ENCODE measurements around the gene H19.

The H19 gene

DNA sequence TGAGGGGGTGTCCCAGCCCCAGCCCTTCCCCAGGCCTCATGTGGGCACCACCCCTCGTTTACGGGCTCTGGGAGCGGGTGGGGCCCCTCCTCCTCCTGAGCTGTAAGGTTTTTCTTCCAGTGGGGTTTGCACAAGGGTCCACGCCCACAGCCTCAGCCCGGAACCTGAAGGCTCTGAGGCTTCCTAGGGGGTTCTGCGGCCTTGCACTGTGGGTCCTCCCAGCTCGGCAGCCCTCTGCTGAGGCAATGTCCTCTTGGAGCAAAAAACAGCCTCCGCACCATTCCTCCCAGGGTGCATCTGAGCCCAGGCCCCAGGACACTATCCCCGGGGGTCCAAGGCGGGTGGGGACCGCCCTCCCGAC, 14.1 kb downstream of the H19 start:
- no peaks in the 10 kb centered on the region for H3K36me3 ChIP-seq (ENCODE audit: control insufficient read depth, insufficient read depth, low read length)

DNA sequence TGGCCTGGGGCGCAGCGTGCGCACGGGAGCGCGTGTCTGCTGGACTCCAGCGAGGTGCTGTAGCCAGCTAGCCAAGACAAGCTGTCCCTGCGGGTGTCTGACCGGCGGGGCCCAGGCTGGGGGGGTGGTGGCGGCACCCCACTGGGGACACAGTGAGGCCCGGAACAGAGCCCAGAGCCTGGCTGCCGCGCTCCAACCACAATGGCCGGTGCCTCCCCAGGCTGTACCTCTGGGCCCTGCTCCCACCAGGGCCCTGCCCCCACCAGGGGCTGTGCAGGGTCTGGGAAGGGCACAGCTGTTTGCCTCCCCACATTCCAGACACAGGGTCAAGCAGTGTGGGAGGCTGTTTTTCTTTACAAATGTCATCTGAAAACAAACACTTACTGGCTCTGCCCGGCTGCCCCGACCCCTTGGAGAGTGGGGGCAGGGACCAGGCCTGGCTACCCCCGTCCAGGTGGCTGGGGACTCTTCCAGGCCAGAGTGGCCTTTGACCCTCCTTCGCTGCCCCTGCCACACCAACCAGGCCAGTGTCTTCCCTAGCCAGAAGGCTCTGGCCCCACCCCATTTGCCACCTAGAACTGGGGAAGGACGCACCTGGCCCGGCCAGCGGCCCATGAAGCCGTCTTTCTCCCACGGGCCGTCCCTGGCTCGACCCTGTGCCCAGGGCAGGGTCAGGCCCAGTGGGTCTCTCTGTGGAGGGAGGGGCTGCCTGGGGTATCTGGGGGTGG, 14.6 kb downstream of the H19 start:
- Histone ChIP-seq H3K9ac (ENCODE audit: low read length) (no peak overlapping the region), H3K4me1 (ENCODE audit: control insufficient read depth, insufficient read depth, low read length) (no peaks in the 10 kb centered on the region), H3K27me3 (ENCODE audit: control insufficient read depth, insufficient read depth, low read length) (no peaks in the 10 kb centered on the region), H3K36me3 (ENCODE audit: control insufficient read depth, insufficient read depth, low read length) (no peaks in the 10 kb centered on the region), H3K9me3 (ENCODE audit: control insufficient read depth, insufficient read depth, low read depth, low read length) (no peaks in the 10 kb centered on the region), H3K4me3 (ENCODE audit: low read depth, low read length) (no peak overlapping the region), H3K27ac (ENCODE audit: low read depth, low read length) (no peak overlapping the region)

More for the DNA sequence above, 14.1 kb downstream of the H19 start:
- no peak overlapping the region for H3K9ac ChIP-seq (ENCODE audit: low read length)
- H3K9me3 ChIP-seq (ENCODE audit: control insufficient read depth, insufficient read depth, low read depth, low read length): no peaks in the 10 kb centered on the region
- H3K4me1 ChIP-seq (ENCODE audit: control insufficient read depth, insufficient read depth, low read length): no peaks in the 10 kb centered on the region
- H3K4me3 ChIP-seq (ENCODE audit: low read depth, low read length): no peak overlapping the region
- H3K27me3 ChIP-seq (ENCODE audit: control insufficient read depth, insufficient read depth, low read length): no peaks in the 10 kb centered on the region
- H3K27ac ChIP-seq (ENCODE audit: low read depth, low read length): no peak overlapping the region

DNA sequence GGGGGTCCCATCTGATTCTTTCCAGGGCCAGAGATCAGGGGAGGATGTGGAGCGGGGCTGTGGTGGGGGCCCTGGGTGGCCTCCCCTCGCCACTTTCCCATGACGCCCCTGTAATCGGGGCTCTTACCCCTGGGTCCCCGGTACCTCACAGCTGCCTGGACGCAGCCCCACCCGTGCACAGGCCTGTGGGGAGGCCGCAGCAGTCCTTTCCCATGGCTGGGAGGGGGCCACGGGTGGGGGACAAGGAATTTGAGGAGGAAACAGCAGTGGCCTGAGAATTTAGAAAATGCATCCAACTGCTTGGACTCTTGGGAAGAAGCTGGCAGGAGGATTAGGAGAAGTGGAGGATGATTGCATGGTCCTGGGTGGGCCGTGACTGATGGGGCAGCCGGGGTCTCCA, 18.0 kb downstream of the H19 start:
- Histone ChIP-seq H3K27me3 (ENCODE audit: control insufficient read depth, insufficient read depth, low read length) (no peaks in the 10 kb centered on the region), H3K36me3 (ENCODE audit: control insufficient read depth, insufficient read depth, low read length) (no peaks in the 10 kb centered on the region), H3K4me3 (ENCODE audit: low read depth, low read length) (no peak overlapping the region), H3K27ac (ENCODE audit: low read depth, low read length) (no peak overlapping the region), H3K9ac (ENCODE audit: low read length) (no peak overlapping the region), H3K4me1 (ENCODE audit: control insufficient read depth, insufficient read depth, low read length) (no peaks in the 10 kb centered on the region), H3K9me3 (ENCODE audit: control insufficient read depth, insufficient read depth, low read depth, low read length) (no peaks in the 10 kb centered on the region)

DNA sequence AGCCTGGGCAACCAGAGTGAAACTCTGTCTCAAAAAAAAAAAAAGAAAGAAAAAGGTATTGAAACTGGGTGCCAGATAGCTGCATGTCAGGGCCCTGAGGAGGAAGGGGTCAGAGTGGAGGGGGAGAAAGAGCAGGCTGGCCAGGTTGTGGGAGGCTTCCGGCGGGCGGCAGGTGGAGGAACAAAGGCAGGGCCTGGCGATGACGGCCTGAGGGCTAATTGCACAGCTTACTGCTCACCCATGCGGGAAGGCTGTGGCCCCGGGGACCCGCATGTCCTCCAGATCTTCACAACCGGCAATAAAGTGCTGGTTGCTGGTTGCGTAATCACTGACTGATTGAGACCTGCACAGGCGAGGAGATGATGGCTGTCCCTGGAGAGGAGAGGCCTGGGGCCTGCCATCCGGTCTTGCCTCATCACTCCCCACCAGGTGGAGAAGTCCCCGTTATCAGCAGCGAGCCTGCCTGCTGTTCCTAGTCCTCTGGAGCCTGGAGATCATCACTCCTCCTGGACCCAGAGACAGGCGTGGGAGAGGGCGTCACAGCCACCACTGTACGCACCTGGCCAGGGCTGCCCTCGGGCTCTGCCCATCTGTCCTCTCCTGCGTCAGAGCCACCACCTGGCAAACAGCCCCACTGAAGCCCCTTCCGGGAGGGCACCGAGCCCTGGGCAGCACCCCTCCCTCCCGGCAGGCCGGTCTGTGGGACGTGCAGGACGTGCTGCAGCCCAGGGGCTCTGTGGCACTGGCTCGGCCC, 18.7 kb downstream of the H19 start:
- Histone ChIP-seq H3K9ac (ENCODE audit: low read length) (no peak overlapping the region), H3K27ac (ENCODE audit: low read depth, low read length) (no peak overlapping the region), H3K27me3 (ENCODE audit: control insufficient read depth, insufficient read depth, low read length) (no peaks in the 10 kb centered on the region), H3K4me1 (ENCODE audit: control insufficient read depth, insufficient read depth, low read length) (no peaks in the 10 kb centered on the region), H3K36me3 (ENCODE audit: control insufficient read depth, insufficient read depth, low read length) (no peaks in the 10 kb centered on the region), H3K9me3 (ENCODE audit: control insufficient read depth, insufficient read depth, low read depth, low read length) (no peaks in the 10 kb centered on the region), H3K4me3 (ENCODE audit: low read depth, low read length) (no peak overlapping the region)

DNA sequence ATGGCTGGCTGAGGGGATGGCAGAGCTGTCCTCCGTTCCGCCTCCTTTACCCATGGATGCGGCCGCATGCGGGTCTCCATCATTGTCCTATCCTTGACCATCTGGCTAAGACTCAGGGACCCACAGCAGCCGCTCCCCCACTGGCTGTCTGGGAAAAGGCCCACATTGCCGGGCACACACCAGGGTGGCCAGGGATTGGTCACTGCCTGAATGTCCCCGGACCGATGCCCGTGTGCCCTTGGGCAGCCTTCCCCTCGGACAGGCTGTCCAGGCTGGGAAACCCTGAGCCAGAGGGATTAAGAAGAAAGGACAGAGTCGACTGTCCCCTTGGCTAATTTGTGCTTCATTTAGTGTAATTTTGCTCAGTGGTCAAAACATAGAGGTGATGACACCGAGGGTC, 22.5 kb downstream of the H19 start:
- H3K9me3 ChIP-seq (ENCODE audit: control insufficient read depth, insufficient read depth, low read depth, low read length): no peaks in the 10 kb centered on the region
- no peak overlapping the region for H3K27ac ChIP-seq (ENCODE audit: low read depth, low read length)
- no peak overlapping the region for H3K9ac ChIP-seq (ENCODE audit: low read length)
- no peak overlapping the region for H3K4me3 ChIP-seq (ENCODE audit: low read depth, low read length)
- no peaks in the 10 kb centered on the region for H3K27me3 ChIP-seq (ENCODE audit: control insufficient read depth, insufficient read depth, low read length)
- no peaks in the 10 kb centered on the region for H3K36me3 ChIP-seq (ENCODE audit: control insufficient read depth, insufficient read depth, low read length)
- H3K4me1 ChIP-seq (ENCODE audit: control insufficient read depth, insufficient read depth, low read length): no peaks in the 10 kb centered on the region

DNA sequence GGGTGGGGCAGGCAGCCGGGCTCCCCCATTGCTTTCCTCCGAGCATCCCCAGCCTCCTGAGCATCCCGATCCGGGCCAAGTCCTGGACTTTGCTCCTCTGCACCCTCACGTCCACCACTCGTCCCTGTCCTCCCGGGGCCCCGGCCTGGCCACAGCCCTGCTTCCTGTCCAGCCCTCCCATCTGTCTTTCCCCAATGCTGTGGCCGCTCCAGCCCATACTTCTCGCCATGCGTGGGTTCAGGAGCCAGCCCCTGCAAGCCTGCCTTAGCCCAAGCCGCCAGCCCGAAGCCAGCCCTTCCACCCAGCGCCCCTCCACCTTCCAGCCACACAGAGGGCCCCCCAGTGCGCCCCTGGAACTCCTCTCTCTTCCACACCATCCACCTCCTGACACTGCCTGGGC, 26.7 kb downstream of the H19 start:
- Histone ChIP-seq H3K36me3 (ENCODE audit: control insufficient read depth, insufficient read depth, low read length) (no peaks in the 10 kb centered on the region), H3K4me3 (ENCODE audit: low read depth, low read length) (no peak overlapping the region), H3K27ac (ENCODE audit: low read depth, low read length) (no peak overlapping the region), H3K9ac (ENCODE audit: low read length) (no peak overlapping the region), H3K4me1 (ENCODE audit: control insufficient read depth, insufficient read depth, low read length) (no peaks in the 10 kb centered on the region), H3K9me3 (ENCODE audit: control insufficient read depth, insufficient read depth, low read depth, low read length) (no peaks in the 10 kb centered on the region), H3K27me3 (ENCODE audit: control insufficient read depth, insufficient read depth, low read length) (no peaks in the 10 kb centered on the region)

DNA sequence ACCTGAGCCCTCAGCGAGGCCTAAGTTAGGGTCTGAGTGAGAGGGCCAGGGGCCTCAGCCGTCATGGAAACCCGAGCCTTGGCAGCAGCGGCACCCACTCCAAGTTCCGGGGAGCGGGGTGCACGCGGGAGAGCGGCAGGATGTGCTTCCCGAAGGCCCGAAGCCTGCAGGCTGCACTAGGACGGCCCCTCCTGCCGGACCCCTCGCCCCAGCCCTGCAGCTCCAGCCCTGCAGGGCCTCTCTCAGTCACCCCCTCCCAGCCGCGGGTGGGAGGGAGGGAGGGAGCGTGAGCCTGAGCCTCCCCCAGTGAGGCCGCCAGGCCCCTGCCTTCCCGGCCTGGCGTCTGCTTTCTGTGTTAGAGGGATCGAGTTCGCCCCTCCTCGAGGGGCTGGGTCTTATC, 27.9 kb downstream of the H19 start:
- Histone ChIP-seq H3K4me1 (ENCODE audit: control insufficient read depth, insufficient read depth, low read length) (no peaks in the 10 kb centered on the region), H3K27ac (ENCODE audit: low read depth, low read length) (no peak overlapping the region), H3K4me3 (ENCODE audit: low read depth, low read length) (no peak overlapping the region), H3K36me3 (ENCODE audit: control insufficient read depth, insufficient read depth, low read length) (no peaks in the 10 kb centered on the region), H3K27me3 (ENCODE audit: control insufficient read depth, insufficient read depth, low read length) (no peaks in the 10 kb centered on the region), H3K9me3 (ENCODE audit: control insufficient read depth, insufficient read depth, low read depth, low read length) (no peaks in the 10 kb centered on the region), H3K9ac (ENCODE audit: low read length) (no peak overlapping the region)

DNA sequence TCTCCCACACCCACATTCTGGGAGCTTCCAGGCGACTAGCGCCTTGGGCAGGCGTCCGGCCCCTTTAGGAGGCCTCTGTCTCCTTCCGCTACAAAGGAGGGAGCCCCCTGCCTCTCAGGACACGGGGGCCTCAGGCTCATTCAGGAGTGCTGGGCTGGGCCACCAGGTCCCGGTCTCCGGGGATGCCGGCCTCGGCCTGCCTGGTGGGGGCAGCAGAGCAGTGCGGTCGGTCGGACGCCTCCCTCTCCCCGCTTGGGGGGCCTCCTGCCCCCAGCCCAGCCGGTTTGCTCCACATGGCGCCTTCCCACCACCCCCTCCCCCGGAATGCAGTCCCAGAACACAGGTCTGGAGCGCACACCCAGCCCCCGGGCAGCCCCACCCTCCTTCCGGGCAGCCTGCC, 28.6 kb downstream of the H19 start:
- no peaks in the 10 kb centered on the region for H3K9me3 ChIP-seq (ENCODE audit: control insufficient read depth, insufficient read depth, low read depth, low read length)
- no peak overlapping the region for H3K27ac ChIP-seq (ENCODE audit: low read depth, low read length)
- H3K4me1 ChIP-seq (ENCODE audit: control insufficient read depth, insufficient read depth, low read length): no peaks in the 10 kb centered on the region
- no peaks in the 10 kb centered on the region for H3K36me3 ChIP-seq (ENCODE audit: control insufficient read depth, insufficient read depth, low read length)
- no peaks in the 10 kb centered on the region for H3K27me3 ChIP-seq (ENCODE audit: control insufficient read depth, insufficient read depth, low read length)
- no peak overlapping the region for H3K9ac ChIP-seq (ENCODE audit: low read length)
- no peak overlapping the region for H3K4me3 ChIP-seq (ENCODE audit: low read depth, low read length)

DNA sequence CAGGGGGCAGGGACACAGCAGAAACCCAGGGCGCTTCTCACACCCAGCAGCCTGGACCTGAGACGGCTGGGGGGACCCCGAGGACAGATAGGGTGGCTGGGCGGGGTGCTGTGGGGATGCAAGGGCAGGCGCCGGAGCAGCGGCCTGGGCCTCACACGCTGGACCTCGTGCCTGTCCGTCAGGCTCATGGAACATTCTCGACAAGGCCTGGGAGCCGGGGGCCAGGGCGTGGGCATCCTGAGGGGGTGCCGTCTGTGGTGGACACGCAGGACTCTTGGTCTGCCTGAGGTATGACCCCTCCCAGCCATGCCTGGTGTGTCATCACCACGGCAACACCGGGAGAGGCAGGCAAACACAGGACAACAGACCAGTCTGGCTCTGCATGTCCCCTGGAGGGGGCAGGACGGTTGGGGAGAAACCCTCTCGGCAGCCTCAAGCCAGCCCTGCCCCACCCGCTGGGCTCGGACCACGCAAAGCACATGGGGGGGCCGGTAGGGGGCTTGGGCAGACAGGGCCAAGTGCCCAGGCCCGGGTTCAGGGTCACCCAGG, 29.1 kb downstream of the H19 start:
- H3K27ac ChIP-seq (ENCODE audit: low read depth, low read length): no peak overlapping the region
- H3K9me3 ChIP-seq (ENCODE audit: control insufficient read depth, insufficient read depth, low read depth, low read length): no peaks in the 10 kb centered on the region
- no peaks in the 10 kb centered on the region for H3K4me1 ChIP-seq (ENCODE audit: control insufficient read depth, insufficient read depth, low read length)
- no peak overlapping the region for H3K9ac ChIP-seq (ENCODE audit: low read length)
- no peaks in the 10 kb centered on the region for H3K36me3 ChIP-seq (ENCODE audit: control insufficient read depth, insufficient read depth, low read length)
- no peaks in the 10 kb centered on the region for H3K27me3 ChIP-seq (ENCODE audit: control insufficient read depth, insufficient read depth, low read length)
- no peak overlapping the region for H3K4me3 ChIP-seq (ENCODE audit: low read depth, low read length)

DNA sequence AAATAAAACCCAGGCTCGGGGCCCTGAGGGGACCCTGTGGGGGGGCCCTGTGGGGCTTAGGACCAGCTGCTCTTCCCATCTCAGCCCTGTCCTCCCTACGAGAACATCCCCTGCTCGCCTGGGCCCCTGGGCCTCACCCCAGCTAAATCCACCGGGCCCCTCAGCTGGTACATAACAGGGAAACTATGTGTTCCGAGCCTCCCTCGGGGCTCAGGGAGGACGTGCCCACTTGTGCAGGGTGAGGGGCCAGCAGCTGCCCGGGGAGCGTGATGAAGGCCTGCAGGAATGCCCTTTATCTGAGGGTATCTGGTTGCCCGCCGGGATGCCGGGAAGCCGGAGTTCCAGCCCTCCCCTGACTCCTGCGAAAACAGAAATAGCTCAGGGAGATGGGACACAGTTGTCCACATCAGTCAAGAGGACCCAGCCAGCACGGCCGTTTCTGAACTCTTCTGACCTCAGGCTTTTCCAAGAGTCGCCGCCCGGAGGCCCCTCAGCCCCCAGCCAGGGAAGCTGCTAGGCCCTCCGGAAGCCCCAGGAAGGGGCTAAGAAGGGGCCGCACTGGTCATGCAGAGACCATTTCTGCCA, 29.9 kb downstream of the H19 start:
- no peaks in the 10 kb centered on the region for H3K9me3 ChIP-seq (ENCODE audit: control insufficient read depth, insufficient read depth, low read depth, low read length)
- no peaks in the 10 kb centered on the region for H3K4me1 ChIP-seq (ENCODE audit: control insufficient read depth, insufficient read depth, low read length)
- no peak overlapping the region for H3K4me3 ChIP-seq (ENCODE audit: low read depth, low read length)
- H3K27me3 ChIP-seq (ENCODE audit: control insufficient read depth, insufficient read depth, low read length): no peaks in the 10 kb centered on the region
- no peaks in the 10 kb centered on the region for H3K36me3 ChIP-seq (ENCODE audit: control insufficient read depth, insufficient read depth, low read length)
- no peak overlapping the region for H3K27ac ChIP-seq (ENCODE audit: low read depth, low read length)
- H3K9ac ChIP-seq (ENCODE audit: low read length): no peak overlapping the region

DNA sequence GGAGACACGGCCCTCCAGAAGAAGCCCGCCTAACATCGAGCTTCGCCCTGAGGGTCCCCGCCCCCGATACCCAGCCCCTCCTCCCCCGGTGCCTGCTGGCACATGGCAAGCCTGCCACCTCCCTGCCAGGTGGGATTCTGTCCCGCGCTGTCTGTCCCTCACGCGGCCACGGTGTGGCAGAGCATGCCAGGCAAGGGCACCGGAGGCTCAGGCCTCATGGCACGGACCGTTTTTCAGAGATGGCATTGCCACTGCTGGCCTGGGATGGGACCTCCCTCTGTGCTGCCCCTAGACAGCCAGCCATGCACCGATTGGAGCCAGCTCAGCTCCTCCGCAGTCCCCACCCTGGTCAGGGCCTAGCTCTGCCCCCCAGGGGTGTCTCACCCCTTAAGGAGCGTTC, 31.1 kb downstream of the H19 start:
- H3K4me3 ChIP-seq (ENCODE audit: low read depth, low read length): no peak overlapping the region
- no peaks in the 10 kb centered on the region for H3K27me3 ChIP-seq (ENCODE audit: control insufficient read depth, insufficient read depth, low read length)
- H3K27ac ChIP-seq (ENCODE audit: low read depth, low read length): no peak overlapping the region
- H3K9ac ChIP-seq (ENCODE audit: low read length): no peak overlapping the region
- no peaks in the 10 kb centered on the region for H3K4me1 ChIP-seq (ENCODE audit: control insufficient read depth, insufficient read depth, low read length)
- no peaks in the 10 kb centered on the region for H3K36me3 ChIP-seq (ENCODE audit: control insufficient read depth, insufficient read depth, low read length)
- no peaks in the 10 kb centered on the region for H3K9me3 ChIP-seq (ENCODE audit: control insufficient read depth, insufficient read depth, low read depth, low read length)

Measured in HUES6 (cell line).